GM19025 (cell line): Measurements from ENCODE around the gene NAGPA.

Source experiments
- ATAC-seq: cut with Tn5 transposase; IDR thresholded peaks from one replicate; pipeline ENCODE4 v1.9.1; 2021; ENCODE audit warnings: mild to moderate bottlenecking, low read depth, moderate library complexity; ENCODE audit not compliant: unreplicated experiment

Gene NAGPA

GRCh38 chr16:5006348-5007193 lies 27.2 kb downstream of the NAGPA start:
- ATAC-seq: no peak

GRCh38 chr16:5005916-5006315 lies 27.8 kb downstream of the NAGPA start:
- no peak for ATAC-seq

GRCh38 chr16:5004311-5004710 lies 29.4 kb downstream of the NAGPA start:
- ATAC-seq: no peak

GRCh38 chr16:5003828-5004227 lies 29.9 kb downstream of the NAGPA start:
- no peak for ATAC-seq

- ATAC-seq: no peak
Measured at GRCh38 chr16:5003211-5003610, 30.5 kb downstream of the NAGPA start.

DNA sequence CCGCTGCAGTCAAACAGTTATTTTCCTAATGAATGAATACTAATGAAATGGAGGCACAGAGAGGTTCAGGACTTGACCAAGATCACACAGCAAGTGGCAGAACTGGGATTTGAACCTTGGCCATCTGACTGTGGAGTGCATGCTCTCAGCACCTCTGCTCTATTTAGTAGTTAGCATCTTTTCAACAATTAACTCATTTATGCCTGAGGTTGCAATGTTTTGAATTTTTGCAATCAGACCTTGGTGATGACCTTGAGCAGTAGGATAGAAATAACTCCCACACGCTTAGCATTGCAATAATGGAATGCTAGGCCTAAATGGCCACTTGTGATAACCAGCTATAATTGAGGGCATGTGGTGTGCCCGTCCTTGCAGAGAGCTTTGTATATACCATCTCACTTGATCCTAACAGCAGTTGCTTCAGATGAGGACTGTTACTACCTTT lies 31.0 kb downstream of the NAGPA start:
- ATAC-seq: no peak

DNA sequence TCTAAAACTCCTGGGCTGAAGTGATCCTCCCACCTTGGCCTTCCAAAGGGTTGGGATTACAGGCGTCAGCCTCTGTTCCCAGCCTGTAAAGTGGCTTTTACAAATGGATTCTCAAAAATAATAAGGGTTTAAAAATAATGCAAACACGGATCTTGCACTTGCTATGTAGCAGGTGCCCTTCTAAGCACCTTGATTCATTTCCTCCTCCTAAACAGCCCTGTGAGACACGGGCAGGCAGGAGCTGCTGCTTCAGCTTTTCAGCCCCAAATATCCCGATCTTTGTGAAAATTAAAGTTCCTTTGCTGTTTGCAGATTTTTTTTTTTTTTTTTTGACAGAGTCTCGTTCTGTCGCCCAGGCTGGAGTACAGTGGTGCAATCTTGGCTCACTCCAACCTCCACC lies 31.7 kb downstream of the NAGPA start:
- no peak for ATAC-seq

GRCh38 chr16:5001571-5001970 lies 32.2 kb downstream of the NAGPA start:
- ATAC-seq: no peak

GRCh38 chr16:5000573-5001001 lies 33.1 kb downstream of the NAGPA start:
- no peak for ATAC-seq

DNA sequence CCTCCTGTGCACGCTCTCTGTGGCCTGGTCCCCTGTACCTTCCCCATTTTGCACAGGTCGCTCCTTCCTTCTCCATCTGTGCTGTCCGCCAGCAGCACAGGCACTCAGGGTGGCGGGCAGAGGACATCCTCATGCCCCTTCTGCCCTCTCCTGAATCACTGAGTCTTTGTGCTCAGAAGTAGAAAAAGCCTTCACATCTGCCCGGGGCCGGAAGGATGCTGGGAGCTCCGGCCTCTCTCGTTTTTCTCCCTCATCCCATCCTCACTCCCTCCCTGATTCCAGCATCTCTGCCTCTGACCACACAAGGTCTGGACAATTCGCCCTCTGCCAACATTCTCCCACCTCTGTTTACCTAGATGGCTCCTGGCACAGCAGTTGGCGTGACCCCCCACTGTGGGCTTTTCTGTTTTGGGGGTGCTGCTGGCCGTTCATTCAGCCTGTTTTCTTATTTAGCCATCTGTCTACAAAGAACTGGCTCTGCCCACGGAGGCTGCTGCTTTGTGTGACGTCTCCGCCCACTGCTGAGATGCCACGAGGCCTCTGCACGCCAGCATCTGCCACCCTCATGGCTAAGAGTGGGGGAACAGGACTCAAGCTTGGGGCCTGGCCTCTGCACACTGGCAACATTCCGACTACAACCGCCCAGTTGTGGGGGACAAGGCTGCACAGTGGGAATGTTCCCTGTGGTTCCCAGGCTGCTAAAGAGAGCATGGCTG lies 38.9 kb downstream of the NAGPA start:
- no peak for ATAC-seq

GRCh38 chr16:4991754-4992153 lies 42.0 kb downstream of the NAGPA start:
- ATAC-seq: no peak

DNA sequence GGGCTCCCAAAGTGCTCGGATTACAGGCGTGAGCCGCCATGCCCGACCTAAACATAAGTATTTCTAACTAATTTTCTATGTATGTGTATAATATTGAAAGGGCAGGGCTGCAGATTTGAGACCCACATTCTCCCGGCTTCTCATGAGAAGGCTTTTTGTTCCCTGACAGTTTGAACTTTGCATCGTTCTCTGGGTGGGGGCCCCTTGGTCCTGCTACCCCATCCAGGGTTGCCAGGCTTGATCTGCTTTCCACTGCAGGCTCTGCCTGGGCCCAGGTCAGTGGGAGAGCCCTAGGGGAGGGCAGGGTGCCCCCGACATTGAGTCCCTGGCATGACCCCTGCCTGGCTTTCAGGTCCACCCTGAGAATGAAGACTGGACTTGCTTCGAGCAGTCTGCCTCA lies 43.3 kb downstream of the NAGPA start:
- ATAC-seq: no peak

DNA sequence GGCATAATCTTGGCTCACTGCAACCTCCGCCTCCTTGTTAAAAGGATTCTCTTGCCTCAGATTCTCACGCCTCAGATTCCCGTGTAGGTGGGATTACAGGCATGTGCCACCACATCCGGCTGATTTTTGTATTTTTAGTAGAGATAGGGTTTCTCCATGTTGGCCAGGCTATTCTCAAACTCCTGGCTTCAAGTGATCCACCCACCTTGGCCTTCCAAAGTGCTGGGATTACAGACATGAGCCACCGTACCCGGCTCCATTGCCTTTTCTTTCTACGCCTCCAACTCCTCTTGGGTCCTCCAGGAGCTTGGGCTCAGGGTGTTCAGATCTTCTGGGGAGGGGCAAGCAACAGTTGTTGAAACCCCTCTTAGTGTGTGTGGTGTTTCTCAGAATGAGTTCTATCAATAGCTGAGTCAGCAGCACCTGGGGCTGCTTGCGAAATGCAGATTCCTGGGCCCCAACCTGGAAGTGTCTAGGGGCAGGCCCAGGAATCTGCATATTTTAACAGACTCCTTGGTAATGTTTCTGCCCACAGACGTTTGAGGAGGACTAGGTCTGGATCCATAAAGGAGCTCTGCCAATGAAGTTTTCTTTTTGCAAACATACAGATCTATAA lies 44.2 kb downstream of the NAGPA start:
- ATAC-seq: no peak

GRCh38 chr16:4988647-4989046 lies 45.1 kb downstream of the NAGPA start:
- ATAC-seq: no peak

- ATAC-seq: no peak
Measured at GRCh38 chr16:4987580-4988374, 46.0 kb downstream of the NAGPA start.

DNA sequence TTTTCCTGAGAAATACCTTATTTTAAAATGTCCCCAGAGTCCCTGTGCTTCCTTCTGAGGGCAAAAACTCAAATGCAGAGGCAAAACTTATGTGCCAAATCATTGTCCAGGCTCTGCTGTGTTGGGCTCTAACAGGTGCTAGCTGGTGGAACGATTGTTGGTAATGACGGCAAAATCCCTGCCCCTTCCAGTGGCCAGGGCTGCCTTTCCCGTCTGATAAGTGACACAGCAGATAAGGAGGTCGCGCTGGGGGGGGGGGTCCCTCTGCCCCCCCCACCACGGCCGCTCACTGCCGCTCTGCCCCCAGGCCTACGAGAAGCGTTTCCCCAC lies 46.5 kb downstream of the NAGPA start:
- no peak for ATAC-seq

GRCh38 chr16:4984174-4984990 lies 49.4 kb downstream of the NAGPA start:
- ATAC-seq: no peak

DNA sequence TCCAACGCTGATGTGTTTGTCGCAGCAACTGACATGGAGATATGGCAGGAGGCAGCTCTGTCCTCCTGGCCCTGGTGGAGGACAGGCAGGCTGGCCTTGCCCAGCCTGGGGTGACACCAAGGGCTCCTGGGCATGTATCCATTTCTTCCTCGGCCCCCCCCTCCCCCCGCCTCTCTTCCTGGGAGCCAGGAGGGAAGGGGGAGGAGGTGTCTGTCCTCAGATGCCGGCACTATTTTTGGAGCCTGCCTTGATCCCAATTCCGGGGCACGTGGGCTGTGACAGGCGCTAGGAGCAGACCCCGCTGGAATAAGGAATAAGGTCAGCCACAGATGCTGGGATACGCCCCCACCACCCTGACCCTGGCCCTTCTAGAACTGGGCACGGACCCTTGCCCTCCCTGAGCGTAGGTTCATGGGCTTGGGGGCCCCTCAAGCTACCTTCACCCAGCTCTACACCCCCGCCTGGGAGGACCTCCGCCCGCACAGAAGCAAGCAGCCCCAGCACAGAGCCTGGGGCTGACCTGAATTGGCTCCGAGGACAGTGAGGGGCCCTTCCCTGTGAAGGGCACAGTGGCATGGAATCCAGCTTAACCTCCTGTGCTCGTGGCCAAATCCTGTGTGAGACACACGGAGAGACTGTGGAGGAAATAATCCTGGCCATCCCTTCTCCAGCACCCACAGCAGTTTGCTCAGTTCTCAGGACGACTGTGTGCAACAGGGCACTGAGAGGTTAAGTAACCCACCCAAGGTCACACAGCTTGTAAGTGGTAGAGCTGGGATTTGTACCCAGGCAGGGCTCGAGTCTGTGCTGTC lies 51.5 kb downstream of the NAGPA start:
- ATAC-seq: no peak

DNA sequence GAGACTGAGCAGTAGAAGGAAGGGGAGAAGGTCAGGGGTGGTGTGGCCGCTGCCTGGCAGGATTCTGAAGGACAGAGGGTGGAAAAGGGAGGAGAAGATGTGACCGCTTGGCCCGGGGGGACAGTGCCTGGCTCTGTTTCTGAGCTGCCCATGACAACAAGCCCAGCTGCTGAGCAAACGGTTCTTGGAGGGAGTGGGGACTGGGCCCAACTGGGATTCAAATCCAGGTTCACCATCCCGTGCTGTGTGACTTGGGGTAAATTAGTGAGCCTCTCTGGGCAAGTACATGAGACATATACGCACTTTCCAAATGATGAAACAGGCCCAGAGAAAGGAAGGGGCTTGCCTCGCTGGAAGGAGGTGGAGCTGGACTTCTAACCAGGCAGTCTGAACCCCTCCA lies 52.3 kb downstream of the NAGPA start:
- ATAC-seq: no peak
